ENCODE measurements around the gene UBR4. TPM values are rescaled to one million over a fixed set of nuclear protein-coding genes. Genes with fewer than 3 reads are reported as not detected.

UBR4 gene
- total and polyA plus RNA-seq, 10 of the 15 experiments (the other 5 are each of a cell fraction or from before 2014, with no cell fraction given) = 34.2 to 124 (median 56.2) TPM

DNA sequence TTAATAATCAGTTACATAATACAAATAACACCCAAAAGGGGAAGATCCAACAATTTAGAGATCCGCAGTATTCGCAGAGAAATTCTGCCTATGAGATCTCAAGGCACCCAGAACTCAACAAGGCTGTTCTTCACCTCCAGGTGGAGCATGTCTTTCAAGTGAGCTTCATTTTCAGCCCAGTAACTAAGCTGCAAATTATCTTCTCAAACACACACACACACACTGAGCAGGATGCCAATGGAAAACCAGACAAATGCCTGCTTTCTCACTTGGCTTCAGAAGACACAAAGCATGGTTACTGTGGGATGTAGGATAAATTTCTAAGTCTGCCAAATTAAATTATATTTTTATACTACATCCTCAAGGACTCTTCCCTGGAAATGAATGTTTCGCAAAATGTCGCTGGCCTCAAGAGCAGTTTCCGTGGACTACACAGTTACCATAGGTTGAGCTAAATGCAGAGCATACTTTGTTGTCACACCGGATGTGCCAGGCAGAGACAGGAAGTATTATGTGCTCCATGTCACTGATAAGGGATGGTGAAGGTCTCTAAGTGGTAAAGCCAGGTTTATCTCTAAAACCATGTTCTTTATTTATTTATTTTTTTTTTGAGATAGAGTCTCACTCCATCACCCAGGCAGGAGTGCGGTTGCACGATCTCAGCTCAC, 30.3 kb downstream of the UBR4 start:
- intact Hi-C loops (cut with micrococcal nuclease; ENCODE audit: unreplicated experiment) = loop anchor here (1.0 kb wide), 1 partner anchor 62 kb away; no protein-coding TSS in a partner anchor
- CTCF ChIA-PET = interaction anchor here (0.7 to 3.0 kb wide), 12 partner anchors 9 to 474 kb away, joined by 3 to 16 read pairs (median 4); no protein-coding TSS in a partner anchor
- FAIRE-seq (no peak), DNase-seq (ENCODE audit: low read depth, low spot score) (no peak), ATAC-seq (peak; percentile 47; the same call in 2 of the 3 replicates)
- in situ Hi-C loops (cut with MboI) = loop anchor here (25.0 kb wide), 1 partner anchor 1583 kb away; no protein-coding TSS in a partner anchor
- TF ChIP-seq, protein P1, sequence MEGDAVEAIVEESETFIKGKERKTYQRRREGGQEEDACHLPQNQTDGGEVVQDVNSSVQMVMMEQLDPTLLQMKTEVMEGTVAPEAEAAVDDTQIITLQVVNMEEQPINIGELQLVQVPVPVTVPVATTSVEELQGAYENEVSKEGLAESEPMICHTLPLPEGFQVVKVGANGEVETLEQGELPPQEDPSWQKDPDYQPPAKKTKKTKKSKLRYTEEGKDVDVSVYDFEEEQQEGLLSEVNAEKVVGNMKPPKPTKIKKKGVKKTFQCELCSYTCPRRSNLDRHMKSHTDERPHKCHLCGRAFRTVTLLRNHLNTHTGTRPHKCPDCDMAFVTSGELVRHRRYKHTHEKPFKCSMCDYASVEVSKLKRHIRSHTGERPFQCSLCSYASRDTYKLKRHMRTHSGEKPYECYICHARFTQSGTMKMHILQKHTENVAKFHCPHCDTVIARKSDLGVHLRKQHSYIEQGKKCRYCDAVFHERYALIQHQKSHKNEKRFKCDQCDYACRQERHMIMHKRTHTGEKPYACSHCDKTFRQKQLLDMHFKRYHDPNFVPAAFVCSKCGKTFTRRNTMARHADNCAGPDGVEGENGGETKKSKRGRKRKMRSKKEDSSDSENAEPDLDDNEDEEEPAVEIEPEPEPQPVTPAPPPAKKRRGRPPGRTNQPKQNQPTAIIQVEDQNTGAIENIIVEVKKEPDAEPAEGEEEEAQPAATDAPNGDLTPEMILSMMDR (IDR thresholded peaks at IDR 0.05 in 2 of 3, conservative IDR thresholded peaks at IDR 0.05 in 1 of 3; ENCODE audit: control insufficient read depth in 2 of 3, extremely low read depth in 1 of 3, insufficient read depth in 1 of 3, low read depth in 3 of 3, low read length in 3 of 3) = peak; percentile 15 to 33 (median 32); a peak in 1 of 6 replicates
- TF ChIP-seq FOXM1 (IDR thresholded peaks at IDR 0.05; ENCODE audit: low read depth, low read length) = no peak
- POLR2A ChIA-PET = no interaction called here
- H3K4me3 ChIP-seq = no peak overlapping the region
- 69% methylated on average over 8 of the region's 8 CpGs for WGBS (ENCODE audit: insufficient coverage, insufficient replicate concordance, low lambda C conversion rate, missing lambda C conversion rate)
- H3K4me2 ChIP-seq (ENCODE audit: control insufficient read depth, insufficient read depth) = no peak overlapping the region
- no peak overlapping the region for H3K27ac ChIP-seq (ENCODE audit: control insufficient read depth, insufficient read depth)
- H3K27me3 ChIP-seq (replicated peaks in 1 of 2; ENCODE audit: control insufficient read depth in 2 of 2, insufficient read depth in 2 of 2, low read length in 1 of 2) = no peaks in the 10 kb centered on the region
- BruUV-seq (replicated peaks) = no TSS peak
- SMC1A ChIA-PET (ENCODE audit: uncharacterized antibody, unreplicated experiment) = interaction anchor here (0.9 to 2.7 kb wide), 7 partner anchors 10 to 474 kb away, joined by 3 to 10 read pairs (median 3); no protein-coding TSS in a partner anchor
- no peak overlapping the region for H3K9ac ChIP-seq (ENCODE audit: control insufficient read depth, insufficient read depth, low read length)
- H3K36me3 ChIP-seq (ENCODE audit: control insufficient read depth in 2 of 2, insufficient read depth in 2 of 2, low read length in 1 of 2) = peaks cover 11 to 45% of the 10 kb centered on the region in 2 experiments
- H3K79me2 ChIP-seq (ENCODE audit: control insufficient read depth, insufficient read depth, low read length) = no peaks in the 10 kb centered on the region
- H3K4me1 ChIP-seq (ENCODE audit: control insufficient read depth, insufficient read depth, low read length) = no peaks in the 10 kb centered on the region
- RAD21 ChIA-PET (ENCODE audit: unreplicated experiment) = interaction anchor here (1.0 kb wide), 2 partner anchors 15 to 61 kb away, joined by 3 to 8 read pairs; no protein-coding TSS in a partner anchor
- no peaks in the 10 kb centered on the region for H3K9me3 ChIP-seq (replicated peaks; ENCODE audit: control insufficient read depth, insufficient read depth, low read length)
- H2AFZ ChIP-seq (ENCODE audit: control insufficient read depth, low read depth, low read length) = no peak overlapping the region
- H4K20me1 ChIP-seq (ENCODE audit: control insufficient read depth, insufficient read depth) = no peaks in the 10 kb centered on the region

All from GM12878 (cell line).